Immature natural killer cell (primary cell): ENCODE measurements around the gene PDSS2. TPM values are rescaled to one million over a fixed set of nuclear protein-coding genes. Genes with fewer than 3 reads are reported as not detected.

Experiments used
- DNase-seq, 3 donors: peaks; one replicate each; pipeline ENCODE4 v3.0.0; 2022; ENCODE audit warnings: mixed read lengths in 1 of 3
- H3K27ac Mint-ChIP-seq, 6 donors: one replicate each; pipeline ENCODE4 v1.8.0; 2020; ENCODE audit warnings: mixed read lengths in 6 of 6, mild to moderate bottlenecking in 5 of 6, inconsistent platforms in 4 of 6, moderate library complexity in 3 of 6
- H3K27me3 Mint-ChIP-seq, 3 donors: one replicate each; pipeline ENCODE4 v1.8.0; 2020 to 2021; ENCODE audit warnings: low read depth in 3 of 3, mild to moderate bottlenecking in 3 of 3, mixed read lengths in 3 of 3, moderate library complexity in 3 of 3, inconsistent platforms in 1 of 3
- H3K36me3 Mint-ChIP-seq, 3 donors: one replicate each; pipeline ENCODE4 v1.8.0; 2020; ENCODE audit warnings: mixed read lengths in 3 of 3, inconsistent platforms in 2 of 3, mild to moderate bottlenecking in 2 of 3
- H3K4me1 Mint-ChIP-seq, 2 donors: one replicate each; pipeline ENCODE4 v1.8.0; 2020; ENCODE audit warnings: inconsistent platforms in 2 of 2, mild to moderate bottlenecking in 2 of 2, mixed read lengths in 2 of 2, moderate library complexity in 1 of 2
- H3K4me3 Mint-ChIP-seq, 5 donors: one replicate each; pipeline ENCODE4 v1.8.0; 2020; ENCODE audit warnings: mild to moderate bottlenecking in 5 of 5, mixed read lengths in 5 of 5, inconsistent platforms in 3 of 5, moderate library complexity in 3 of 5
- H3K9me3 Mint-ChIP-seq, 6 donors: one replicate each; pipeline ENCODE4 v1.8.0; 2020; ENCODE audit warnings: mild to moderate bottlenecking in 6 of 6, mixed read lengths in 6 of 6, inconsistent platforms in 4 of 6, moderate library complexity in 3 of 6
- polyA plus RNA-seq, 3 donors: library from polyadenylated mRNA; unstranded; fragments of 300-500 nt; fragmentation: Illumina TruSeq; gene quantifications; one replicate each; pipeline ENCODE4 v1.2.3, GENCODE V29; 2021

Gene PDSS2
- polyA plus RNA-seq, 3 donors from 2014 or later = 10.2 to 11.5 (median 11.0) TPM

- H3K27ac Mint-ChIP-seq = no peak overlapping the region
Measured at GRCh38 chr6:107116931-107117330, 342.4 kb downstream of the PDSS2 start.

GRCh38 chr6:107116328-107116892 lies 343.0 kb downstream of the PDSS2 start:
- DNase-seq = peak; percentile 2 to 11 (median 2)
- Mint-ChIP-seq H3K27ac (no peak overlapping the region), H3K36me3 (no peaks in the 10 kb centered on the region), H3K4me1 (peaks cover 14 to 21% of the 10 kb centered on the region in 2 donors), H3K4me3 (peak overlapping the region; percentile 83 to 87 (median 85)), H3K9me3 (no peaks in the 10 kb centered on the region), H3K27me3 (peaks cover 9 to 12% (median 11%) of the 10 kb centered on the region in 3 donors)

More at GRCh38 chr6:107116931-107117330, 342.4 kb downstream of the PDSS2 start:
- Mint-ChIP-seq H3K4me1 (peaks cover 14 to 21% of the 10 kb centered on the region in 2 donors), H3K9me3 (no peaks in the 10 kb centered on the region), H3K4me3 (peak overlapping the region in 4 of 5 donors; percentile 83 to 87 (median 86)), H3K36me3 (no peaks in the 10 kb centered on the region), H3K27me3 (peaks cover 9 to 12% (median 11%) of the 10 kb centered on the region in 3 donors)
- DNase-seq = no peak

- Mint-ChIP-seq H3K27me3 (peaks cover 9 to 12% (median 11%) of the 10 kb centered on the region in 3 donors), H3K36me3 (no peaks in the 10 kb centered on the region), H3K4me1 (peaks cover 14 to 21% of the 10 kb centered on the region in 2 donors), H3K27ac (no peak overlapping the region), H3K9me3 (no peaks in the 10 kb centered on the region), H3K4me3 (peak overlapping the region; percentile 83 to 87 (median 85))
- peak; percentile 2 to 14 (median 3) for DNase-seq
Measured at GRCh38 chr6:107115695-107116327, 343.6 kb downstream of the PDSS2 start.

- H3K27ac Mint-ChIP-seq = no peak within 1 kb of the TSS
Measured at GRCh38 chr6:107114926-107115694, 344.3 kb downstream of the PDSS2 start, which contains the start of gene BEND3. Gene BEND3, minus strand, starts transcription at chr6:107115515. Its CDS starts 16,230 bp downstream, at chr6:107099285.

GRCh38 chr6:107114213-107114925 lies 345.0 kb downstream of the PDSS2 start:
- Mint-ChIP-seq H3K4me3 (peak overlapping the region; percentile 82 to 86 (median 85)), H3K27me3 (peaks cover 9 to 12% (median 11%) of the 10 kb centered on the region in 3 donors)

More at GRCh38 chr6:107114926-107115694, 344.3 kb downstream of the PDSS2 start, which contains the start of gene BEND3:
- H3K9me3 Mint-ChIP-seq = no peaks in the 10 kb centered on the region
- peak within 1 kb of the TSS; percentile 83 to 87 (median 85) for H3K4me3 Mint-ChIP-seq
- peaks cover 9 to 12% (median 11%) of the 10 kb centered on the region in 3 donors for H3K27me3 Mint-ChIP-seq
- H3K4me1 Mint-ChIP-seq = peaks cover 14 to 21% of the 10 kb centered on the region in 2 donors
- H3K36me3 Mint-ChIP-seq = no peaks in the 10 kb centered on the region
- peak; percentile 33 to 49 (median 40) for DNase-seq

GRCh38 chr6:107110200-107110599 lies 349.2 kb downstream of the PDSS2 start:
- Mint-ChIP-seq H3K4me3 (no peak overlapping the region), H3K27me3 (peaks cover 0 to 5% (median 2%) of the 10 kb centered on the region in 3 donors), H3K9me3 (no peaks in the 10 kb centered on the region), H3K27ac (no peak overlapping the region), H3K4me1 (peaks cover 4 to 9% of the 10 kb centered on the region in 2 donors), H3K36me3 (no peaks in the 10 kb centered on the region)
- no peak for DNase-seq

More at GRCh38 chr6:107114213-107114925, 345.0 kb downstream of the PDSS2 start:
- DNase-seq = peak; percentile 65 to 76 (median 71)
- no peaks in the 10 kb centered on the region for H3K9me3 Mint-ChIP-seq
- peaks cover 14 to 21% of the 10 kb centered on the region in 2 donors for H3K4me1 Mint-ChIP-seq
- peak overlapping the region in 2 of 6 donors; percentile 31 to 45 for H3K27ac Mint-ChIP-seq
- no peaks in the 10 kb centered on the region for H3K36me3 Mint-ChIP-seq

GRCh38 chr6:107108201-107108890 lies 351.0 kb downstream of the PDSS2 start:
- H3K4me1 Mint-ChIP-seq = peaks cover 0 to 1% of the 10 kb centered on the region in 2 donors
- no peaks in the 10 kb centered on the region for H3K36me3 Mint-ChIP-seq
- H3K4me3 Mint-ChIP-seq = no peak overlapping the region
- peak overlapping the region in 1 of 6 donors; percentile 31 for H3K27ac Mint-ChIP-seq
- peaks cover 0 to 3% (median 0%) of the 10 kb centered on the region in 3 donors for H3K27me3 Mint-ChIP-seq
- no peaks in the 10 kb centered on the region for H3K9me3 Mint-ChIP-seq
- no peak for DNase-seq

GRCh38 chr6:107107791-107108190 lies 351.6 kb downstream of the PDSS2 start:
- Mint-ChIP-seq H3K27ac (peak overlapping the region in 1 of 6 donors; percentile 31), H3K4me1 (no peaks in the 10 kb centered on the region), H3K27me3 (peaks cover 0 to 2% (median 0%) of the 10 kb centered on the region in 3 donors), H3K4me3 (no peak overlapping the region), H3K9me3 (no peaks in the 10 kb centered on the region), H3K36me3 (no peaks in the 10 kb centered on the region)
- no peak for DNase-seq

- DNase-seq = no peak
- no peak overlapping the region for H3K4me3 Mint-ChIP-seq
- H3K9me3 Mint-ChIP-seq = no peaks in the 10 kb centered on the region
- H3K4me1 Mint-ChIP-seq = no peaks in the 10 kb centered on the region
- H3K36me3 Mint-ChIP-seq = no peaks in the 10 kb centered on the region
- peaks cover 0 to 2% (median 0%) of the 10 kb centered on the region in 3 donors for H3K27me3 Mint-ChIP-seq
- H3K27ac Mint-ChIP-seq = no peak overlapping the region
Measured at GRCh38 chr6:107106165-107106564, 353.2 kb downstream of the PDSS2 start.

GRCh38 chr6:107105511-107106116 lies 353.8 kb downstream of the PDSS2 start:
- no peaks in the 10 kb centered on the region for H3K9me3 Mint-ChIP-seq
- H3K36me3 Mint-ChIP-seq = no peaks in the 10 kb centered on the region

GRCh38 chr6:107103082-107103481 lies 356.3 kb downstream of the PDSS2 start:
- Mint-ChIP-seq H3K9me3 (no peaks in the 10 kb centered on the region), H3K36me3 (no peaks in the 10 kb centered on the region), H3K27me3 (peaks cover 0 to 1% (median 0%) of the 10 kb centered on the region in 3 donors), H3K4me1 (no peaks in the 10 kb centered on the region), H3K4me3 (no peak overlapping the region), H3K27ac (no peak overlapping the region)
- no peak for DNase-seq

More at GRCh38 chr6:107105511-107106116, 353.8 kb downstream of the PDSS2 start:
- H3K4me3 Mint-ChIP-seq = no peak overlapping the region
- no peak overlapping the region for H3K27ac Mint-ChIP-seq
- DNase-seq = no peak
- H3K4me1 Mint-ChIP-seq = no peaks in the 10 kb centered on the region
- peaks cover 0 to 2% (median 0%) of the 10 kb centered on the region in 3 donors for H3K27me3 Mint-ChIP-seq
